Fibroblast of the conjunctiva (primary cell): ENCODE measurements around the gene PLEKHG7.
A peak's percentile ranks its signal among the peaks of the same experiment; 100 is the strongest.
"Not testable (repeated sequence)": the region's sequence is repeated elsewhere in the genome, so short reads cannot be mapped to it uniquely, and the experiment has no call there.

ENCODE experiments used
- DNase-seq: peaks from one replicate; pipeline ENCODE4 v3.0.0-alpha.2; 2010; ENCODE audit warnings: low read depth

PLEKHG7 gene

DNA sequence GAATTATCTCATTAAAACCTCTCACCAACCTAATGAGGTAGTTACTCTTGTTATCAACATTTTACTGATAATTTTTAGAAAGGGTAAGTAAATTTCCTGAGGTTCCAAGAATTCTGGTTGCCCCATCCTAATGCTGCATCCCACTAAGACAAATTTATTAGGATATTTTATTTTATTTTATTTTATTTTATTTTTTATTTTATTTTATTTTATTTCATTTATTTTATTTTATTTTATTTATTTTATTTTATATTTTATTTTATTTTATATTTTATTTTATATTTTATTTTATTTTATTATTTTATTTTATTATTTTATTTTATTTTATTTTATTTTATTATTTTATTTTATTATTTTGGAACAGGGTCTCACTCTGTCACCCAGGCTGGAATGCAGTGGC is 46.9 kb downstream of the PLEKHG7 start:
- DNase-seq: not testable (repeated sequence)

DNA sequence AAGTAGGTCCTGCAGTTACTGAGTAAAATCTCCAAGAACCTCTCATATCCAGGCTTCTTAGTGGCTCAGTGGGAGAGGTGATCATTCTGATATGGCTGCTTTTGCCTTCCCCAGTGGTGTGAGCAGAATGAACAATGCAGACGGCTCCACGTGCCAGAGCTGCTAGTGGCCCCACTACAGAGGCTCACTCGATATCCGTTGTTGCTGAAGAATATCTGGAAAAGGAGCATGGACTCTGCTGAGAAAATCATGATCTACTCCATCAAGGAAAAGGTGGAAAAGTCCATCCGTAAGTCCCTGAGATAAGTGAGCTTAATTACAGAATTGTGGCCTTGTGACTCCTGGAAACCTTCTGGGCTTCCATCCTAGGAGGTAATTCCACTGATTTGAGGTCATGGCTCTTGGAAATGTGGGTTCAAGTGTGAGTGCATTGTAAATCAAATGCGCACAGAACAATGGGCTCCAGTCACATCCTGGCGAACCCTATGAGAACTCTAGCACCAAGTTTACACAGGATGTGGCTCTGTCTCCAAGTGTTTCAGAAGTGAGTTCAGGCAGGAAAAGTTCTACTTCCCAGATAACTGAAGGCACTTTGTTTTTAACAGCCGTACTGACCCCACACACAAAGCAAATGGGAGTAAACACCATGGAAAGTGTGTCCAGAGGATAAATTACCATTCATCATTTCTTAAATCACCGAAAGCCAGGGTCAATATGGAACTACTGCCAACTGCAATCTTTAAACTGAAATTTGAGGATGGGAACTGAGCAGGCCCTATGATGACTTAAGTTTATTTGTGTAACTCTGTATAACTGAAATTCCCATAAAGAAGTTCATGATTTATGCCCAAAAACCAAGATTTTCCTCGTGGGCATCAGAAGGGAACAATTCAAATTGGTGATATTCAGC is 51.4 kb downstream of the PLEKHG7 start:
- no peak for DNase-seq

DNA sequence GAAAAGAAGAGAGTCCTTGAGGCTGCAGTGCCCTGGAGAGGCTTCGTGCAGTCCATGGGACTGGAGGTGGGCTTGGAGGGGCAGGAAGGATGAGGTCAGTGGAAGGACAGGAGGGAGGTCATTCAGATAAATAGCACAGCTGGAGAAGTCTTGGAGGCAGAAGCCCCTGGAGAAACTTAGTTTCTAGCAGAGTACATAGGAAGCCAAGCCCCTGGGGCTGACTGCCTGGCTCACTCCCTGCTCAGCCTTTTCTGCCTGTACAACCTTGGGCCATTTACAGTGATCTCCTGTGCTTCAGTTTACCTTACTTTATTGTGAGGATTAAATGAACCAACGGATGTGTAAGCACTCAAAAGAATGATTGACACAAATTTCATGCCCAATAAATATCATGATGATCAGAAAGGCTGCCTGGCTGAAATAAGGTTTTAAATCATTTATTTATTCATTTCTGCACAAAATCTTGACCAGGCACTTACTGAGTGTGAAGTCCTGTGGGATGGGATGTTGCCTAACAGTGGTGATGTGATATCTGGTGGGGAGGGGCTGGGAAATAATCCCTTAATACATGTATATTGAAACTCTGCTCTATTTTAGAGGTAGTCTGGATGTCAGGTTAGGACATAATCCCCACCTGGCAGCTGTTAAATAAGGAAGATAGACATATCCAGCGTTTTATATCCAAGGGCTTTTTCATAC is 54.3 kb downstream of the PLEKHG7 start:
- DNase-seq: no peak

- no peak for DNase-seq
These were observed 54.9 kb downstream of the PLEKHG7 start for GRCh38 chr12:92757597-92758121.

DNA sequence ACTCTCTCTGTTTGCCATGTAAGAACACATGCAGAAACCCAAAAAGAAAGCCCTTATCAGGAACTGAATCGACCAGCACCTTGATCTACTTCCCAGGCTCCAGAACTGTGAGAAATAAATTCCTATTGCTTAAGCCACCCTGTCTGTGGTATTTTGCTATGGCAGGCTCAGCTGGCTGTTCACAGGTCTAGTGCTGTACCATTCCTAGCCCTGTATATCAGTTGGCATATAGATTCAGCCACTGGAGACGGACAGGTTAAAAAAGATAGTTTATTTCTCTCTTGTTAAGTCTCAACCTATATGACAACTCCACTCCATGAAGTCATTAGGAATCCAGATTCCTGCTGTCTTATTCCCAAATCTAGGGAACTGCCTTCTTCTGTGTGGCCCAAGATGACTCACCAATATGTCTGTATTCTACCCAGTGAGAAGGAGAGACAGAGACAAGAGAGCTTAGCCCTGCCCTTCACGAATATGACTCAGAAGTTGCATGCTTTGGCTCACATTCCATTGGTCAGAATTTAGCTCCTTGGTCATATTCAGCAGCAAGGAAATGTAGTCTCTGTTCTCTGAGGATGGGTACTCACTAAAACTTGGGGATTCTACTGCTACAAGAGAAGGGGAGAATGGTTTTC is 57.0 kb downstream of the PLEKHG7 start:
- peak; percentile 68 for DNase-seq

DNA sequence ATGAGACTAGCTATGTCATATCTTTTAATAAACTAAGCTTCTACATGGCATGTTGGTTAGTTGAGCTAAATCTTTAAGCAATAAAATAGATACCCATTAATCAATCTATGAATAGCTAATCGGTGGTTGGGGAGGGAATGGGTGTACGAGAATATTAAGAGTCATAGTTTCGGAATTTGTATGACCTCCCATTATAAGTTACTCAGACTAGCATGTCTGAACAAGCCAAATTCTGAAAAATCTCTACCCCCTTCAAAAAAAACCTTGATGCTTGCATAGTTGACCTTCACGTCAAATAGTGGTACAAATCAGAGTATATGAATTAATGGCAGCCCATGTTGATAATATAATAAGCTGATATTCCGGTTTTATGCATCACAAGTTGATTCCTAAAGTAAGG is 60.0 kb downstream of the PLEKHG7 start:
- no peak for DNase-seq

DNA sequence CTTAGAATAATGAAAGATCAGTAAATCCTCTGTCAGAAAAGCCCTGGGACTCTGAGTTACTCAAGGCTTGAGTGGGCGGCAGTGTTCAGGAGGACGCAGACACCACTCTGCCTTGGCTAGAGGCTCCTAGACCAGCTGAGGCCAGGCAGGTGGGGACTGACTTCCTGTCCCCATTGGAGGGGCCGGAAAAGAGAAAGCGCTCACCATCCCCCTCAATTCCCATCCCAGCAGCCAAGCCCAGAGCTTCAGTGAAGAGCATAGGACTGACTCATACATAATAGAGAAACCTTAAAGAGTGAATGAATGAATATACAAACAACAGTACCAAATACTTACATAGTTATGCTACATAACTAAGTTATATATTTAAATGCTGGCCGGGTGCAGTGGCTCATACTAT is 62.0 kb downstream of the PLEKHG7 start:
- DNase-seq: no peak

- no peak for DNase-seq
These were observed 63.1 kb downstream of the PLEKHG7 start for GRCh38 chr12:92765871-92766270.

DNA sequence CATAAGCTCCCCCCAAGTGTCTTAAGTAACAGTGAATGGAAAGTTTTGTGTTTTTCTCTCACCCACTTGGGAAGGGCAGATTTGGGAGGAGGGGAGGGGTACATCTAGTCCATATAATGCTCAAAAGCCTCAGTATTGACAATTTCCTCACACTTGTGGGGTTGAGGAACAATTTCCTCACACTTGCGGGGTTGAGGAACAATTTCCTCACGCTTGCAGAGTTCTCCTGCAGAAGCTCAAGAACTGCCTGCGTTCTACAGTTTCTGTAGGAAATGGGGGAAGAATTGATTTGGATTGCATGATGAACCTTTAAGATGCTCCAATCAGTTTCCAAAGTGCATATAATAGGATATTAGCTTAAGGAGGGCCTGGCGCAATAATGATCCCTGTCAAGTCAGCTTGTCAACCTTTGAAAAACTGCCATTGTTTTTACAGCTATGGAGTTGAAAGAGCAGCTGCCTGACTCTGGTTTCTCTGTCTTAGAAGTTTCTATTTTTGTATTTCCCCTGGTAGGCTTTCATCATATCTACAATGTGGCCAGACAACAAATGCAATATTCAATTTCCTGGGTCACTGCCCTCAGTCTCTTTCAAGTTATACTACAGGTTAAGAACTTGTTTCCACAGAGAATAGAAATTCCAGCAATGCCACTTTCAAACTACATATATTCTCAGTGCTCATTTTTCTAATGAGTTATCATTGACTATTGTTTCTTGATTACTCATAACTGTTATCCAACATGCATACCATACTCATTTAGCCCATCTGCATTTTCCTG is 66.5 kb downstream of the PLEKHG7 start:
- no peak for DNase-seq

GRCh38 chr12:92771001-92771400 is 68.2 kb downstream of the PLEKHG7 start:
- no peak for DNase-seq

DNA sequence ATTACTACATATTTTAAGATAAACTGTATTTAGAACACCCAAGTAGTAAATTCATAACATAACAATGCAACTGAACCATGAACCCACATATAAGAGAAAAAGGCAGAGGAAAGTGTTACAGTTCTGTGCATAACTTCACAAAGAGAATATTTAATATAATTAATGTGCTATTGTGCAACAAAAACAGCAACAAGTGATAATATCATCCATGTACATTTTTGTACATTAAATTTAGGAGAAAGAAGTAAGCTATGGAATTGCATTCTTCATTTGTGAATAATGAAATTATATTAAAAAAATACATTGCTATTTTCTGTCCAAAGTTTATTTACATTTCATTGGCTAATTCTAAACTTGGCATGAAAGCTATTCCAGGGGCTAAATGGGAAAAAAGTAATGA is 72.6 kb downstream of the PLEKHG7 start:
- no peak for DNase-seq

GRCh38 chr12:92778525-92778924 is 75.7 kb downstream of the PLEKHG7 start:
- DNase-seq: no peak

DNA sequence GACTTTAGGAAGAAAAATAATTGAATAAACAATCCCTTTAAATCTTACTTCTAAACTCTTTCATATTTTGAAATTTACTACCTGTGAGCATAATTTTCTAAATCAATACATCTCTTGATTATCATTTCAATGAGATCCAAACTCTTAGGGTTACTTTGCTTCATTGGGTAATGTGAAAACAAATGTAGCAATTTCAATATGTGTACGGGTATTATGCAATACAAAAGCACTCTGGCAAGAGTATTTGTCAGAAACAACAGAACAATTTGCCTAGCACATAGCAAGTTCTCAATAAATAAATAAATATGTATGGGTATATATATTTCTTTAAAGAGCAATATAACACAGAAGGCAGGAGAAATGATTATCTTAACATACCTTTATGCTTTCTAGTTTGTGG is 77.1 kb downstream of the PLEKHG7 start:
- DNase-seq: peak; percentile 24

GRCh38 chr12:92784356-92784755 is 81.6 kb downstream of the PLEKHG7 start:
- no peak for DNase-seq

GRCh38 chr12:92784797-92785562 is 82.2 kb downstream of the PLEKHG7 start:
- DNase-seq: peak; percentile 62

DNA sequence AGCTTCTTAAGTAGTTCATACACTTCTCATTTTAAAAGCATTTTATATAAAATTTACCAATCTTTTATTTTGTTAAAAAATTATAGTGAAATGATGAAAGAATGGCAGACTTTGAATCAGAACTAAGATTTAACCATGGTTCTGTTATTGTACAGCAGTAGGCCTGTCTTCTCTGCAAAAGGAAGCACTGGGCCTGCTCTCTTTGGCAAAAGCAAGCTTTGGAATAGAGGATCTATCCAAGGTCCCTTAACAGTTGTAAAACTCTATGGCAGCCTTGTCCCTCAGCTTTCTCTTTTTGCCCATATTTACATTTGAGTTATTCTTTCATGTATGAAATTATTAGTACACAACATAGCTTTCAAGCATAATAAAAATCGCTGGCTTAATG is 82.8 kb downstream of the PLEKHG7 start:
- DNase-seq: no peak

DNA sequence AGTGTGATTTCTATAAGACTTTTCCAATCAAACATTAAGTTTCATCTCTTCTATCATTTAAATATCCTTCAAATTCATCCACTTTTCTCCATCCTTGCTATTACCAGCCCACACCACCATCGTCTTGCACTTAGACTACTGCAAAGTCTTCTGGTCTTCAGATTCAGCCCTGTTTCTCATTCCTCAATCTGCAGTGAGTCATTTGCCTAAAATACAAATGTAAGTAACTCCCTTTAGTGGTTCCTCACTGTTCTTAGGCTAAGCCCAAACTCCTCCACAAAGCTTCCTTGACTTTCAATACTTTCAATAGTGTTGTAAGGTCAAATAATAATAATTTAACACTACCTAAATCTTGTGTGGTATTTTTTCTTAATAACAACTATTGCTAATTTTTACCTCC is 83.3 kb downstream of the PLEKHG7 start:
- DNase-seq: peak; percentile 16

DNA sequence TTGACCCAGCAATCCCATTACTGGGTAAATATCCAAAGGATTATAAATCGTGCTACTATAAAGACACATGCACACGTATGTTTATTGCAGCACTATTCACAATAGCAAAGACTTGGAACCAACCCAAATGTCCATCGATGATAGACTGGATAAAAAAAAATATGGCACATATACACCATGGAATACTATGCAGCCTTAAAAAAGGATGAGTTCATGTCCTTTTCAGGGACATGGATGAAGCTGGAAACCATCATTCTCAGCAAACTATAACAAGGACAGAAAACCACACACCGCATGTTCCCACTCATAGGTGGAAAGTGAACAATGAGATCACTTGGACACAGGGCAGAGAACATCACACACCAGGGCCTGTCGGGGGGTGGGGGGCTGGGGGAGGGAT is 91.6 kb downstream of the PLEKHG7 start:
- not testable (repeated sequence) for DNase-seq

DNA sequence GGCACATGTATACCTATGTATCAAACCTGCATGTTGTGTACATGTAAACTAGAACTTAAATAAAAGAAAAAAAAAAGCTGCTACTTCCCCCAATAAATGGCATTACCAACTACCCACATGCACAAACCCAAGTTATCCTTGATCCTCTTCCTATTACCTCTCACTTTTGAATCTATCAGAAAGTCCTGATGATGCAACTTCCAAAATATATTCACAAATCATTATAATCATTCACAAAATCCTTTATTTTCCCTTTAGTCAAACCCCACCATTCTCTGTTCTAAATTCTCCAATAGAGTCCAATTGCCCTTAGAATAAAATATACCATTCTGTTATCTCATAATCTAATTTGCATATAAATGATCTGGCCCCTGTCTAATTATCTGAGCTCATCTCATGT is 92.0 kb downstream of the PLEKHG7 start:
- DNase-seq: no peak

- no peak for DNase-seq
These were observed 93.9 kb downstream of the PLEKHG7 start for GRCh38 chr12:92796650-92797049.

GRCh38 chr12:92802906-92803305 is 100.1 kb downstream of the PLEKHG7 start:
- DNase-seq: no peak
